A673 (cell line): ENCODE data around the gene CLIC4. TPM values are rescaled to one million over a fixed set of nuclear protein-coding genes. Genes with fewer than 3 reads are reported as not detected.

Experiments
- BruUV-seq: library from RNA; stranded (reverse); fragments of 400-500 nt; replicated peaks from 2 replicates; lab custom pipeline; 2021; lab: Mats Ljungman, UMichigan
- CTCF ChIA-PET: fragments of 300-600 bp; sonication (Branson Sonifier 250); formaldehyde crosslinking; loops from one replicate; lab custom pipeline; 2022; ENCODE audit warnings: antibody characterized with exemption; lab: Charles Lee
- POLR2A ChIA-PET: fragments of 300-600 bp; sonication (Branson Sonifier 250); formaldehyde crosslinking; loops from one replicate; lab custom pipeline; 2022; ENCODE audit warnings: antibody characterized with exemption; ENCODE audit not compliant: low non-redundant PET; lab: Charles Lee
- DNase-seq: peaks from one replicate; pipeline ENCODE4 v3.0.0-alpha.2; 2015; ENCODE audit warnings: low spot score
- H3K27ac ChIP-seq: fragments of 200-600 bp; sonication (generic); 2 replicates; pipeline ENCODE4 v1.5.1; 2016; ENCODE audit warnings: mixed run types, low read depth, mild to moderate bottlenecking, mixed read lengths, antibody characterized with exemption, low read length; ENCODE audit not compliant: poor library complexity, severe bottlenecking
- H3K27me3 ChIP-seq: fragments of 200-600 bp; sonication (generic); replicated peaks from 2 replicates; pipeline ENCODE4 v1.6.1; 2017; ENCODE audit warnings: mixed run types, low read depth, mild to moderate bottlenecking, mixed read lengths, antibody characterized with exemption, low read length; ENCODE audit not compliant: insufficient read depth, poor library complexity
- H3K36me3 ChIP-seq: fragments of 200-600 bp; sonication (generic); 2 replicates; pipeline ENCODE4 v1.6.1; 2016; ENCODE audit warnings: mixed run types, mild to moderate bottlenecking, mixed read lengths, antibody characterized with exemption, low read length; ENCODE audit not compliant: insufficient read depth, poor library complexity, severe bottlenecking
- H3K4me1 ChIP-seq: fragments of 200-600 bp; sonication (generic); 2 replicates; pipeline ENCODE4 v1.6.1; 2017; ENCODE audit warnings: mixed run types, mild to moderate bottlenecking, mixed read lengths, antibody characterized with exemption, low read length; ENCODE audit not compliant: insufficient read depth, poor library complexity, severe bottlenecking
- H3K4me3 ChIP-seq: fragments of 200-600 bp; sonication (generic); 2 replicates; pipeline ENCODE4 v1.5.1; 2016; ENCODE audit warnings: low read depth, mixed run types, mild to moderate bottlenecking, mixed read lengths, low read length; ENCODE audit not compliant: poor library complexity, severe bottlenecking
- H3K9me3 ChIP-seq: fragments of 200-600 bp; sonication (generic); 2 replicates; pipeline ENCODE4 v1.6.1; 2016; ENCODE audit warnings: mixed run types, low read depth, mild to moderate bottlenecking, mixed read lengths, antibody characterized with exemption, low read length; ENCODE audit not compliant: poor library complexity, severe bottlenecking
- EZH2 ChIP-seq: fragments of 200-600 bp; sonication (generic); IDR thresholded peaks from 2 replicates; pipeline ENCODE4 v1.6.1; 2017; ENCODE audit warnings: borderline replicate concordance, low read depth, mild to moderate bottlenecking, mixed read lengths, antibody characterized with exemption, low read length; ENCODE audit not compliant: poor library complexity, severe bottlenecking
- intact Hi-C: fragments of 100-400 bp; cut with micrococcal nuclease; formaldehyde crosslinking; loops from one replicate; pipeline ENCODE4 v1.10.0; 2022; ENCODE audit not compliant: unreplicated experiment
- total RNA-seq: library from RNA; stranded (reverse); gene quantifications from 2 replicates; pipeline ENCODE4 v1.2.3, GENCODE V29; 2021
- TF ChIP-seq, protein P1 (sequence below): fragments of 300-800, 200-600 bp; sonication (generic); conservative IDR thresholded peaks from 2 replicates; pipeline ENCODE4 v1.5.1; 2017; ENCODE audit warnings: low read depth, mild to moderate bottlenecking, antibody characterized with exemption, low read length, moderate library complexity, mixed read lengths

Gene CLIC4
- total RNA-seq, 1 experiment from 2014 or later: 207 TPM

DNA sequence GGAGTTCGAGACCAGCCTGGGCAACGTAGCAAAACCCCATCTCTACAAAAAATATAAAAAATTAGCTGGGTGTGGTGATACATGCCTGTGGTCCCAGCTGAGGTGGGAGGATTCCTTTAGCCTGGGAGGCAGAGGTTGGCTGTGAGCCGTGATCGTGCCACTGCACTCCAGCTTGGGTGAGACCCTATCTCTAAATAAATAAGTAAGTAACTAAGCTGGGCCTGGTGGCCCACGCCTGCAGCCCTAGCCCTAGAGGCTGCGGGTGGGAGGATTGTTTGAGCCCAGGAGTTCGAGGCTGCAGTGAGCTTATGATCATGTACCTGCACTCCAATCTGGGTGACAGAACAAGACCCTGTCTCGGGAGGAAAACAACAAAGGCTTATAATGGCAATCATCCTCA, 4.6 kb downstream of the CLIC4 start:
- Histone ChIP-seq H3K27ac (no peak overlapping the region), H3K4me1 (peaks cover 51% of the 10 kb centered on the region), H3K36me3 (no peaks in the 10 kb centered on the region), H3K9me3 (no peaks in the 10 kb centered on the region), H3K27me3 (no peaks in the 10 kb centered on the region), H3K4me3 (no peak overlapping the region)
- TF ChIP-seq EZH2: no peak
- TF ChIP-seq, protein P1, sequence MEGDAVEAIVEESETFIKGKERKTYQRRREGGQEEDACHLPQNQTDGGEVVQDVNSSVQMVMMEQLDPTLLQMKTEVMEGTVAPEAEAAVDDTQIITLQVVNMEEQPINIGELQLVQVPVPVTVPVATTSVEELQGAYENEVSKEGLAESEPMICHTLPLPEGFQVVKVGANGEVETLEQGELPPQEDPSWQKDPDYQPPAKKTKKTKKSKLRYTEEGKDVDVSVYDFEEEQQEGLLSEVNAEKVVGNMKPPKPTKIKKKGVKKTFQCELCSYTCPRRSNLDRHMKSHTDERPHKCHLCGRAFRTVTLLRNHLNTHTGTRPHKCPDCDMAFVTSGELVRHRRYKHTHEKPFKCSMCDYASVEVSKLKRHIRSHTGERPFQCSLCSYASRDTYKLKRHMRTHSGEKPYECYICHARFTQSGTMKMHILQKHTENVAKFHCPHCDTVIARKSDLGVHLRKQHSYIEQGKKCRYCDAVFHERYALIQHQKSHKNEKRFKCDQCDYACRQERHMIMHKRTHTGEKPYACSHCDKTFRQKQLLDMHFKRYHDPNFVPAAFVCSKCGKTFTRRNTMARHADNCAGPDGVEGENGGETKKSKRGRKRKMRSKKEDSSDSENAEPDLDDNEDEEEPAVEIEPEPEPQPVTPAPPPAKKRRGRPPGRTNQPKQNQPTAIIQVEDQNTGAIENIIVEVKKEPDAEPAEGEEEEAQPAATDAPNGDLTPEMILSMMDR: no peak
- CTCF ChIA-PET: no interaction called here
- POLR2A ChIA-PET: interaction anchor here (0.6 kb wide), 2 partner anchors 66 to 80 kb away, joined by 4 to 11 read pairs; no protein-coding TSS in a partner anchor
- intact Hi-C loops: loop anchor here (5.0 kb wide), 1 partner anchor 58 kb away; no protein-coding TSS in a partner anchor
- no peak for DNase-seq
- BruUV-seq: no TSS peak

DNA sequence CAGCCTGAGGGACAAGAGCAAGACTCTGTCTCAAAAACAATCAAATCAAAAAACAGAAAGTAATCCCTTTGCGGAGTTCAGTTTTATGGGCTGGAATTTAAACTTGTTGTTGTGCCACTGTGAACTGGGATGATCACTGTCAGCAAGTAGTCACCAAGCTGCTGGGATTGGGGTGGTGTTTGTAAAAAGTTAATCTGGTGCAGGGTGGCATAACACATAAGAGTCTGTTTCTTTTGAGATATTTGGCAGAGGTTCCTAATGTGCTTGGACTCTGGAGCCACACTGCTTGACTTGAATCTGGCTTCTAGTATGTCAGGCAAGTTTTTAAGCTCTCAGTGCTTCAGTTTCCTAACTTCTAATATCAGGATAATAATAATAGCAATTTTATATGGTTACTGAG, 6.6 kb downstream of the CLIC4 start:
- intact Hi-C loops: no loop called here
- POLR2A ChIA-PET: no interaction called here
- Histone ChIP-seq H3K27ac (peak overlapping the region; percentile 1), H3K4me1 (peaks cover 51% of the 10 kb centered on the region), H3K27me3 (no peaks in the 10 kb centered on the region), H3K9me3 (no peaks in the 10 kb centered on the region), H3K4me3 (no peak overlapping the region), H3K36me3 (no peaks in the 10 kb centered on the region)
- TF ChIP-seq, protein P1: no peak
- no peak for TF ChIP-seq EZH2
- CTCF ChIA-PET: no interaction called here
- DNase-seq: no peak
- BruUV-seq: no TSS peak

DNA sequence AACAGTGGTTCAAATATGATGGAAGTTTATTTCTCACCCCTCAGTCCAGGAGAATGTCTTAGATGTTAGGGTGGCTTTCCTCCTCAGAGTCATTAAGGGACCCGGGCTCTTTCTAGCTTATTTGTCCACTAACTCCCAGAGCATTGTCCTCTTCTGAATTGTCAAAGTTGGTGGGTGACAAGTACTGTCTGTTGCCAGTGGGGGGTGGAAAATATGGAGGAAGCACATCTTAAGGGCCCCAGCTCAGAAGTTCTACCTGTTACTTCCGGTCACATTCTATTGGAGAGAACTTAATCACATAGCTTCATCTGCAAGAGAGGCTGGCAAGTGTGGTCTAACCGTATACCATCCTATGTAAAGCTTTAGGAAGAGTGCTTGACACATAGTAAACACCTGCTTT, 7.1 kb downstream of the CLIC4 start:
- no peak overlapping the region for H3K4me3 ChIP-seq
- intact Hi-C loops: no loop called here
- H3K9me3 ChIP-seq: no peaks in the 10 kb centered on the region
- H3K36me3 ChIP-seq: no peaks in the 10 kb centered on the region
- no TSS peak for BruUV-seq
- H3K4me1 ChIP-seq: peaks cover 50% of the 10 kb centered on the region
- POLR2A ChIA-PET: no interaction called here
- peak overlapping the region; percentile 1 for H3K27ac ChIP-seq
- TF ChIP-seq, protein P1: no peak
- TF ChIP-seq EZH2: no peak
- H3K27me3 ChIP-seq: no peaks in the 10 kb centered on the region
- no peak for DNase-seq
- CTCF ChIA-PET: no interaction called here
